Kidney epithelial cell (primary cell): ENCODE results near the gene MANBA. TPM values are rescaled to one million over a fixed set of nuclear protein-coding genes. Genes with fewer than 3 reads are reported as not detected.
"Not testable (repeated sequence)": the region's sequence is repeated elsewhere in the genome, so short reads cannot be mapped to it uniquely, and the experiment has no call there.

Experiments
- DNase-seq: peaks from one replicate; pipeline ENCODE4 v3.0.0-alpha.2; 2010; ENCODE audit warnings: low read depth
- H3K27me3 ChIP-seq: 2 replicates; pipeline ENCODE4 v1.6.0; 2011; ENCODE audit warnings: low read length; ENCODE audit not compliant: control insufficient read depth, insufficient read depth
- H3K36me3 ChIP-seq: 2 replicates; pipeline ENCODE4 v1.5.1; 2011; ENCODE audit warnings: low read length; ENCODE audit not compliant: control insufficient read depth, insufficient read depth
- H3K4me3 ChIP-seq: 2 replicates; pipeline ENCODE4 v1.5.1; 2011; ENCODE audit warnings: low read depth, mild to moderate bottlenecking, control low read depth, low read length
- CTCF ChIP-seq: IDR thresholded peaks from 2 replicates; pipeline ENCODE4 v1.5.1; 2011; ENCODE audit warnings: mild to moderate bottlenecking, moderate library complexity, low read length, control low read depth, inconsistent platforms; ENCODE audit not compliant: insufficient read depth, poor library complexity, severe bottlenecking
- total RNA-seq: library from RNA; depleted of rRNA; stranded (reverse); fragments of >200 nt; gene quantifications from 2 replicates; pipeline ENCODE4 v1.2.3, GENCODE V29; 2015

The MANBA gene
- total RNA-seq, 1 donor from 2014 or later, result 14.7 TPM

- no peak for TF ChIP-seq CTCF
- H3K27me3 ChIP-seq, result no peaks in the 10 kb centered on the region
- no peak for DNase-seq
These were observed 45.7 kb downstream of the MANBA start for GRCh38 chr4:102715057-102715456.

GRCh38 chr4:102713774-102714173 is 47.0 kb downstream of the MANBA start:
- H3K4me3 ChIP-seq, DNase-seq, H3K27me3 ChIP-seq, H3K36me3 ChIP-seq: not testable (repeated sequence)

More at GRCh38 chr4:102715057-102715456, 45.7 kb downstream of the MANBA start:
- no peaks in the 10 kb centered on the region for H3K36me3 ChIP-seq
- H3K4me3 ChIP-seq, result no peak overlapping the region

- peak; percentile 10 for DNase-seq
- Histone ChIP-seq H3K4me3 (no peak overlapping the region), H3K27me3 (no peaks in the 10 kb centered on the region), H3K36me3 (no peaks in the 10 kb centered on the region)
- no peak for TF ChIP-seq CTCF
These were observed 47.7 kb downstream of the MANBA start for GRCh38 chr4:102713096-102713495.

GRCh38 chr4:102710986-102711385 is 49.8 kb downstream of the MANBA start:
- no peak for DNase-seq
- no peak for TF ChIP-seq CTCF

GRCh38 chr4:102709060-102709459 is 51.7 kb downstream of the MANBA start:
- not testable (repeated sequence) for H3K4me3 ChIP-seq, H3K36me3 ChIP-seq, DNase-seq, H3K27me3 ChIP-seq

More at GRCh38 chr4:102710986-102711385, 49.8 kb downstream of the MANBA start:
- H3K4me3 ChIP-seq, result no peak overlapping the region
- no peaks in the 10 kb centered on the region for H3K27me3 ChIP-seq
- no peaks in the 10 kb centered on the region for H3K36me3 ChIP-seq

- H3K4me3 ChIP-seq, result no peak overlapping the region
- no peak for DNase-seq
- no peaks in the 10 kb centered on the region for H3K27me3 ChIP-seq
- no peak for TF ChIP-seq CTCF
- no peaks in the 10 kb centered on the region for H3K36me3 ChIP-seq
These were observed 53.6 kb downstream of the MANBA start for GRCh38 chr4:102707150-102707549.

GRCh38 chr4:102705391-102705935 is 55.3 kb downstream of the MANBA start:
- no peaks in the 10 kb centered on the region for H3K27me3 ChIP-seq
- TF ChIP-seq CTCF, result no peak
- H3K4me3 ChIP-seq, result no peak overlapping the region
- no peak for DNase-seq
- H3K36me3 ChIP-seq, result no peaks in the 10 kb centered on the region
